ENCODE results near the gene OR52I2. TPM values are rescaled to one million over a fixed set of nuclear protein-coding genes. Genes with fewer than 3 reads are reported as not detected.

OR52I2 gene
- total RNA-seq, 2 experiments from 2014 or later = not detected

- Mint-ChIP-seq H3K36me3 (no peaks in the 10 kb centered on the region), H3K9me3 (ENCODE audit: low read depth) (no peaks in the 10 kb centered on the region)
Observed at GRCh38 chr11:4619514-4619913, 38.0 kb downstream of the OR52I2 start.

GRCh38 chr11:4626207-4627099, 44.9 kb downstream of the OR52I2 start:
- H3K27ac Mint-ChIP-seq = no peak overlapping the region
- peaks cover 3% of the 10 kb centered on the region for H3K9me3 Mint-ChIP-seq (ENCODE audit: low read depth)
- DNase-seq (peak; percentile 77), ATAC-seq (peak; percentile 63)
- H3K4me1 Mint-ChIP-seq = no peaks in the 10 kb centered on the region
- CTCF ChIA-PET = interaction anchor here (1.5 to 3.1 kb wide), 6 partner anchors 10 to 754 kb away, joined by 3 to 17 read pairs (median 5); partner anchors contain the start of gene OR51D1
- H3K4me3 Mint-ChIP-seq = no peak overlapping the region
- H3K36me3 Mint-ChIP-seq = no peaks in the 10 kb centered on the region
- H3K27me3 Mint-ChIP-seq = peaks cover 36% of the 10 kb centered on the region

More at GRCh38 chr11:4619514-4619913, 38.0 kb downstream of the OR52I2 start:
- ATAC-seq (no peak), DNase-seq (no peak)
- peaks cover 13% of the 10 kb centered on the region for H3K27me3 Mint-ChIP-seq
- no peak overlapping the region for H3K27ac Mint-ChIP-seq
- CTCF ChIA-PET = no interaction called here
- no peak overlapping the region for H3K4me3 Mint-ChIP-seq
- H3K4me1 Mint-ChIP-seq = no peaks in the 10 kb centered on the region

GRCh38 chr11:4636136-4636535, 54.6 kb downstream of the OR52I2 start:
- H3K36me3 Mint-ChIP-seq = no peaks in the 10 kb centered on the region
- no peak for ATAC-seq
- no peak overlapping the region for H3K4me3 Mint-ChIP-seq
- no peaks in the 10 kb centered on the region for H3K4me1 Mint-ChIP-seq
- CTCF ChIA-PET = interaction anchor here (0.6 to 3.6 kb wide), 13 partner anchors 8 to 449 kb away, joined by 3 to 17 read pairs (median 5); no protein-coding TSS in a partner anchor
- no peak overlapping the region for H3K27ac Mint-ChIP-seq
- peaks cover 16% of the 10 kb centered on the region for H3K27me3 Mint-ChIP-seq
- H3K9me3 Mint-ChIP-seq (ENCODE audit: low read depth) = no peaks in the 10 kb centered on the region
- no peak for DNase-seq

GRCh38 chr11:4636962-4637661, 55.6 kb downstream of the OR52I2 start, which contains the start of gene OR51D1:
Gene OR51D1 (plus strand): TSS chr11:4637477. CDS start chr11:4639791, 2,314 bp downstream.
- no peaks in the 10 kb centered on the region for H3K9me3 Mint-ChIP-seq (ENCODE audit: low read depth)
- CTCF ChIA-PET = interaction anchor here (0.8 to 3.6 kb wide), 18 partner anchors 9 to 450 kb away, joined by 3 to 17 read pairs (median 4); no protein-coding TSS in a partner anchor
- H3K27me3 Mint-ChIP-seq = peaks cover 8% of the 10 kb centered on the region
- H3K4me1 Mint-ChIP-seq = no peaks in the 10 kb centered on the region
- no peak within 1 kb of the TSS for H3K4me3 Mint-ChIP-seq
- peak; percentile 96 for ATAC-seq
- no peak within 1 kb of the TSS for H3K27ac Mint-ChIP-seq
- no peaks in the 10 kb centered on the region for H3K36me3 Mint-ChIP-seq
- peak; percentile 76 for DNase-seq

DNA sequence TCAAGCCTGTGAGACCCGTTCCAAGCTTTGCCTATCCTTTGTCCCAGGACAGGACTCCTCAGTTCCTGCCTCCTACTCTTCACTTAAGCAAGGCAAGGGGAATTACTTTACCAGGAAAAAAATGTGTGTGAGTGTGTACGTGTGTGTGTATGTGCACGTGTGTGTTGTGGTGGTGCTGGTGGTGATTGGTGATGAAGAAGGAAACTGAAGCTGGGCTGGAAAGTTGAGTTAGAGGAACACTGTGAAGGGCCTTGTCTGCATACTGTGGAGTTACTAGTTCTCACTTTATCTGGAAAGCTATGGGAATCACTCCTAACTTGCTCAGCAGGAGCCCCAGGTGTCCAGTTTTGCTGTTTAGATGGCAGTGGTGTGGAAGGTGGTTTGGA, 56.1 kb downstream of the OR52I2 start:
- CTCF ChIA-PET = interaction anchor here (1.0 to 3.6 kb wide), 11 partner anchors 8 to 450 kb away, joined by 3 to 17 read pairs (median 5); no protein-coding TSS in a partner anchor
- Mint-ChIP-seq H3K4me3 (no peak overlapping the region), H3K27ac (no peak overlapping the region), H3K27me3 (peaks cover 5% of the 10 kb centered on the region), H3K36me3 (no peaks in the 10 kb centered on the region), H3K9me3 (ENCODE audit: low read depth) (no peaks in the 10 kb centered on the region), H3K4me1 (no peaks in the 10 kb centered on the region)
- ATAC-seq = no peak
- DNase-seq = no peak

DNA sequence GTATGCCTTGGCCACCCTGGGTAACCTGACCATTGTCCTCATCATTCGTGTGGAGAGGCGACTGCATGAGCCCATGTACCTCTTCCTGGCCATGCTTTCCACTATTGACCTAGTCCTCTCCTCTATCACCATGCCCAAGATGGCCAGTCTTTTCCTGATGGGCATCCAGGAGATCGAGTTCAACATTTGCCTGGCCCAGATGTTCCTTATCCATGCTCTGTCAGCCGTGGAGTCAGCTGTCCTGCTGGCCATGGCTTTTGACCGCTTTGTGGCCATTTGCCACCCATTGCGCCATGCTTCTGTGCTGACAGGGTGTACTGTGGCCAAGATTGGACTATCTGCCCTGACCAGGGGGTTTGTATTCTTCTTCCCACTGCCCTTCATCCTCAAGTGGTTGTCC, 58.4 kb downstream of the OR52I2 start:
- Mint-ChIP-seq H3K36me3 (no peaks in the 10 kb centered on the region), H3K9me3 (ENCODE audit: low read depth) (no peaks in the 10 kb centered on the region), H3K27me3 (peaks cover 6% of the 10 kb centered on the region), H3K4me1 (no peaks in the 10 kb centered on the region), H3K27ac (no peak overlapping the region), H3K4me3 (no peak overlapping the region)
- CTCF ChIA-PET = no interaction called here
- DNase-seq (no peak), ATAC-seq (no peak)

GRCh38 chr11:4641501-4641900, 60.0 kb downstream of the OR52I2 start:
- peaks cover 8% of the 10 kb centered on the region for H3K27me3 Mint-ChIP-seq
- H3K4me1 Mint-ChIP-seq = no peaks in the 10 kb centered on the region
- H3K27ac Mint-ChIP-seq = no peak overlapping the region
- no peaks in the 10 kb centered on the region for H3K36me3 Mint-ChIP-seq
- CTCF ChIA-PET = no interaction called here
- no peak overlapping the region for H3K4me3 Mint-ChIP-seq
- no peaks in the 10 kb centered on the region for H3K9me3 Mint-ChIP-seq (ENCODE audit: low read depth)
- DNase-seq (no peak), ATAC-seq (no peak)

- H3K27me3 Mint-ChIP-seq = peaks cover 8% of the 10 kb centered on the region
- DNase-seq (no peak), ATAC-seq (no peak)
- no peaks in the 10 kb centered on the region for H3K4me1 Mint-ChIP-seq
- H3K4me3 Mint-ChIP-seq = no peak overlapping the region
- H3K36me3 Mint-ChIP-seq = no peaks in the 10 kb centered on the region
- CTCF ChIA-PET = no interaction called here
- H3K27ac Mint-ChIP-seq = no peak overlapping the region
- H3K9me3 Mint-ChIP-seq (ENCODE audit: low read depth) = no peaks in the 10 kb centered on the region
Observed at GRCh38 chr11:4642043-4642442, 60.5 kb downstream of the OR52I2 start.

Other genes starting within 250 kb of the OR52I2 start
- not detected for gene OR52B4, start 213.4 kb upstream of the OR52I2 start, total RNA-seq
- gene TRIM21, start 188.0 kb upstream of the OR52I2 start, total RNA-seq = 10 to 100 TPM; 56.0 to 68.7 TPM
- not detected for gene OR52K2, start 132.4 kb upstream of the OR52I2 start, total RNA-seq
- gene OR52K1, start 99.1 kb upstream of the OR52I2 start, total RNA-seq = not detected
- gene OR52M1, start 36.6 kb upstream of the OR52I2 start, total RNA-seq = not detected
- gene OR52I1, start 12.3 kb downstream of the OR52I2 start, total RNA-seq = not detected
- gene TRIM68, start 26.5 kb downstream of the OR52I2 start, total RNA-seq = 10 to 100 TPM; 14.9 to 15.9 TPM
- gene OR51D1, start 55.7 kb downstream of the OR52I2 start, total RNA-seq = not detected
- gene OR51E1, start 62.2 kb downstream of the OR52I2 start, total RNA-seq = not detected
- not detected for gene OR51E2, start 116.1 kb downstream of the OR52I2 start, total RNA-seq
- gene MMP26, start 123.0 kb downstream of the OR52I2 start, total RNA-seq = not detected
- gene OR51F1, start 188.2 kb downstream of the OR52I2 start, total RNA-seq = not detected
- not detected for gene OR52R1, start 222.6 kb downstream of the OR52I2 start, total RNA-seq
- gene OR51F2, start 239.6 kb downstream of the OR52I2 start, total RNA-seq = not detected